ENCODE measurements around the gene NFE2L3.

DNA sequence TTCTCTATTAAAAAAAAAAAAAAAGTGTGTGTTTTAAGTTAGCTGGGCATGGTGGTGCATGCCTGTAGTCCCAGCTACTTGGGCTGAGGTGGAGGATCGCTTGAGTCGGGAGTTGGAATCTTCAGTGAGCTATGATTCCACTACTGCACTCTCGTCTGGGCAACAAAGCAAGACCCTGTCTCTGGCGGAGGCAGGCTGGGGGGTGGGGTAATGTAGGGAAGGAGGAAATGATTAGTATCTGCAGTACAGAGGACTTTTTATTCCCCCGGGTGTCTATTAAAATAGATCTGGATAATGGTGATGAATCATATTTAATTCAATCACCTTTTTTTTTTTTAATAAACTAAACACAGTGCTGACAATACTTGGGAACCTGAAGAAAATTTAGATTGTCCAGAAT, 56.0 kb downstream of the NFE2L3 start:
- TF ChIP-seq EZH2 (IDR thresholded peaks at IDR 0.05; ENCODE audit: borderline replicate concordance, low read length): no peak
- TF ChIP-seq, protein P1, sequence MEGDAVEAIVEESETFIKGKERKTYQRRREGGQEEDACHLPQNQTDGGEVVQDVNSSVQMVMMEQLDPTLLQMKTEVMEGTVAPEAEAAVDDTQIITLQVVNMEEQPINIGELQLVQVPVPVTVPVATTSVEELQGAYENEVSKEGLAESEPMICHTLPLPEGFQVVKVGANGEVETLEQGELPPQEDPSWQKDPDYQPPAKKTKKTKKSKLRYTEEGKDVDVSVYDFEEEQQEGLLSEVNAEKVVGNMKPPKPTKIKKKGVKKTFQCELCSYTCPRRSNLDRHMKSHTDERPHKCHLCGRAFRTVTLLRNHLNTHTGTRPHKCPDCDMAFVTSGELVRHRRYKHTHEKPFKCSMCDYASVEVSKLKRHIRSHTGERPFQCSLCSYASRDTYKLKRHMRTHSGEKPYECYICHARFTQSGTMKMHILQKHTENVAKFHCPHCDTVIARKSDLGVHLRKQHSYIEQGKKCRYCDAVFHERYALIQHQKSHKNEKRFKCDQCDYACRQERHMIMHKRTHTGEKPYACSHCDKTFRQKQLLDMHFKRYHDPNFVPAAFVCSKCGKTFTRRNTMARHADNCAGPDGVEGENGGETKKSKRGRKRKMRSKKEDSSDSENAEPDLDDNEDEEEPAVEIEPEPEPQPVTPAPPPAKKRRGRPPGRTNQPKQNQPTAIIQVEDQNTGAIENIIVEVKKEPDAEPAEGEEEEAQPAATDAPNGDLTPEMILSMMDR (conservative IDR thresholded peaks at IDR 0.05 in 1 of 2, IDR thresholded peaks at IDR 0.05 in 1 of 2; ENCODE audit: extremely low read depth in 1 of 2, insufficient read depth in 1 of 2, low read depth in 1 of 2, low read length in 2 of 2): no peak

Measured in mammary epithelial cell (primary cell).